ENCODE data around the gene RNF130. TPM values are rescaled to one million over a fixed set of nuclear protein-coding genes. Genes with fewer than 3 reads are reported as not detected.

Gene RNF130
- total RNA-seq, 4 donors from 2014 or later, result 84.7 to 105 (median 98.5) TPM

- Histone ChIP-seq H3K27ac (no peak overlapping the region), H3K36me3 (no peaks in the 10 kb centered on the region), H3K4me1 (peaks cover 0 to 77% (median 13%) of the 10 kb centered on the region in 3 donors), H3K9me3 (no peaks in the 10 kb centered on the region), H3K4me3 (no peak overlapping the region), H3K27me3 (no peaks in the 10 kb centered on the region)
- TF ChIP-seq POLR2A (IDR thresholded peaks at IDR 0.05) (no peak), POLR2AphosphoS5 (IDR thresholded peaks at IDR 0.05) (no peak), EP300 (IDR thresholded peaks at IDR 0.05) (no peak), CTCF (IDR thresholded peaks at IDR 0.05) (no peak)
- 91 to 96% methylated on average over 4 of the region's 9 CpGs for WGBS, 2 donors (ENCODE audit: low coverage in 1 of 2)
- no peak for ATAC-seq
Observed at GRCh38 chr5:180050121-180050940, 21.2 kb downstream of the RNF130 start.

- Histone ChIP-seq H3K4me3 (no peak overlapping the region), H3K27me3 (no peaks in the 10 kb centered on the region), H3K27ac (no peak overlapping the region), H3K4me1 (peaks cover 0 to 70% (median 13%) of the 10 kb centered on the region in 3 donors), H3K9me3 (no peaks in the 10 kb centered on the region), H3K36me3 (no peaks in the 10 kb centered on the region)
- ATAC-seq, result no peak
- TF ChIP-seq POLR2A (IDR thresholded peaks at IDR 0.05), result no peak
- no peak for TF ChIP-seq CTCF (IDR thresholded peaks at IDR 0.05)
- TF ChIP-seq POLR2AphosphoS5 (IDR thresholded peaks at IDR 0.05), result no peak
- no peak for TF ChIP-seq EP300 (IDR thresholded peaks at IDR 0.05)
- 38 to 53% methylated on average over 2 of the region's 2 CpGs for WGBS, 2 donors (ENCODE audit: low coverage in 1 of 2)
Observed at GRCh38 chr5:180049185-180049548, 22.4 kb downstream of the RNF130 start.

GRCh38 chr5:180047667-180048066 is 23.9 kb downstream of the RNF130 start:
- H3K27me3 ChIP-seq, result no peaks in the 10 kb centered on the region
- peak overlapping the region in 3 of 4 donors; percentile 6 to 51 (median 17) for H3K27ac ChIP-seq
- peaks cover 0 to 67% (median 7%) of the 10 kb centered on the region in 3 donors for H3K4me1 ChIP-seq
- WGBS, 2 donors (ENCODE audit: low coverage in 1 of 2), result 60 to 68% methylated on average over 8 of the region's 8 CpGs
- peak; percentile 46 for ATAC-seq
- H3K9me3 ChIP-seq, result no peaks in the 10 kb centered on the region
- no peaks in the 10 kb centered on the region for H3K36me3 ChIP-seq
- H3K4me3 ChIP-seq, result no peak overlapping the region
- no peak for TF ChIP-seq EP300 (IDR thresholded peaks at IDR 0.05)
- TF ChIP-seq CTCF (IDR thresholded peaks at IDR 0.05), result no peak
- TF ChIP-seq POLR2A (IDR thresholded peaks at IDR 0.05), result no peak
- no peak for TF ChIP-seq POLR2AphosphoS5 (IDR thresholded peaks at IDR 0.05)

GRCh38 chr5:180046656-180047055 is 24.9 kb downstream of the RNF130 start:
- Histone ChIP-seq H3K4me1 (peaks cover 0 to 57% (median 7%) of the 10 kb centered on the region in 3 donors), H3K27ac (no peak overlapping the region), H3K36me3 (no peaks in the 10 kb centered on the region), H3K9me3 (no peaks in the 10 kb centered on the region), H3K27me3 (no peaks in the 10 kb centered on the region), H3K4me3 (no peak overlapping the region)
- WGBS, 2 donors (ENCODE audit: low coverage in 1 of 2), result 63 to 79% methylated on average over 4 of the region's 5 CpGs
- no peak for ATAC-seq
- TF ChIP-seq POLR2A (IDR thresholded peaks at IDR 0.05), result no peak

GRCh38 chr5:180045889-180046499 is 25.6 kb downstream of the RNF130 start:
- 100% methylated on average over 1 to 7 of the region's 30 CpGs for WGBS, 2 donors (ENCODE audit: low coverage in 1 of 2)
- no peak overlapping the region for H3K27ac ChIP-seq
- no peaks in the 10 kb centered on the region for H3K27me3 ChIP-seq
- H3K36me3 ChIP-seq, result no peaks in the 10 kb centered on the region
- no peak for ATAC-seq
- H3K4me3 ChIP-seq, result no peak overlapping the region
- no peaks in the 10 kb centered on the region for H3K9me3 ChIP-seq
- no peak for TF ChIP-seq POLR2AphosphoS5 (IDR thresholded peaks at IDR 0.05)
- no peak for TF ChIP-seq CTCF (IDR thresholded peaks at IDR 0.05)
- no peak for TF ChIP-seq POLR2A (IDR thresholded peaks at IDR 0.05)
- no peak for TF ChIP-seq EP300 (IDR thresholded peaks at IDR 0.05)
- peaks cover 0 to 57% (median 7%) of the 10 kb centered on the region in 3 donors for H3K4me1 ChIP-seq
